Kasumi-1 (cell line): ENCODE measurements around the gene KHDRBS2.
"Not testable (repeated sequence)": the region's sequence is repeated elsewhere in the genome, so short reads cannot be mapped to it uniquely, and the experiment has no call there.

Experiments used
- DNase-seq, 2 experiments: peaks; one replicate each; lab custom pipeline; 2025; lab: John Stamatoyannopoulos, UW

The KHDRBS2 gene

GRCh38 chr6:61867635-61868034, 418.4 kb downstream of the KHDRBS2 start:
- DNase-seq: no peak

- no peak for DNase-seq
These were observed 428.5 kb downstream of the KHDRBS2 start for GRCh38 chr6:61857541-61857940.

GRCh38 chr6:61841958-61842357, 444.1 kb downstream of the KHDRBS2 start:
- no peak for DNase-seq

- DNase-seq: no peak
These were observed 450.8 kb downstream of the KHDRBS2 start for GRCh38 chr6:61835237-61835636.

GRCh38 chr6:61833176-61833755, 452.8 kb downstream of the KHDRBS2 start:
- DNase-seq: no peak

- DNase-seq: no peak
These were observed 468.3 kb downstream of the KHDRBS2 start for GRCh38 chr6:61817716-61818115.

- DNase-seq: no peak
These were observed 476.0 kb downstream of the KHDRBS2 start for GRCh38 chr6:61810047-61810446.

- peak; percentile 82 for DNase-seq
These were observed 476.9 kb downstream of the KHDRBS2 start for GRCh38 chr6:61809004-61809595.

GRCh38 chr6:61787998-61788397, 498.0 kb downstream of the KHDRBS2 start:
- no peak for DNase-seq

GRCh38 chr6:61769446-61769845, 516.6 kb downstream of the KHDRBS2 start:
- DNase-seq: not testable (repeated sequence)

- DNase-seq: no peak
These were observed 530.3 kb downstream of the KHDRBS2 start for GRCh38 chr6:61755739-61756138.

- no peak for DNase-seq
These were observed 534.0 kb downstream of the KHDRBS2 start for GRCh38 chr6:61751986-61752385.

GRCh38 chr6:61745994-61746393, 540.0 kb downstream of the KHDRBS2 start:
- no peak for DNase-seq

- DNase-seq: no peak
These were observed 574.2 kb downstream of the KHDRBS2 start for GRCh38 chr6:61711849-61712248.

GRCh38 chr6:61688165-61688564, 597.9 kb downstream of the KHDRBS2 start:
- DNase-seq: no peak

- DNase-seq: no peak
These were observed 603.5 kb downstream of the KHDRBS2 start for GRCh38 chr6:61682562-61682961.

GRCh38 chr6:61679625-61680024, 606.4 kb downstream of the KHDRBS2 start:
- DNase-seq: no peak

- no peak for DNase-seq
These were observed 610.3 kb downstream of the KHDRBS2 start for GRCh38 chr6:61675734-61676133.

- DNase-seq: no peak
These were observed 636.2 kb downstream of the KHDRBS2 start for GRCh38 chr6:61649845-61650244.

- DNase-seq: no peak
These were observed 645.6 kb downstream of the KHDRBS2 start for GRCh38 chr6:61640463-61640862.
